Fibroblast of pulmonary artery (primary cell): ENCODE data around the gene AGPAT2.

Experiments
- DNase-seq: peaks from one replicate; pipeline ENCODE4 v3.0.0-alpha.2; 2010; ENCODE audit warnings: low read depth
- H3K4me3 ChIP-seq: replicated peaks from 2 replicates; pipeline ENCODE4 v1.5.1; 2011; ENCODE audit warnings: low read depth, mild to moderate bottlenecking, control low read depth, low read length, moderate library complexity
- CTCF ChIP-seq: IDR thresholded peaks from 2 replicates; pipeline ENCODE4 v1.5.1; 2011; ENCODE audit warnings: mild to moderate bottlenecking, control low read depth, low read length, inconsistent platforms; ENCODE audit errors: missing control alignments

Gene AGPAT2

GRCh38 chr9:136669791-136670464 lies 17.3 kb downstream of the AGPAT2 start:
- H3K4me3 ChIP-seq, result no peak overlapping the region
- TF ChIP-seq CTCF, result no peak
- no peak for DNase-seq

GRCh38 chr9:136668983-136669790 lies 18.1 kb downstream of the AGPAT2 start:
- TF ChIP-seq CTCF, result no peak
- no peak for DNase-seq
- no peak overlapping the region for H3K4me3 ChIP-seq

GRCh38 chr9:136667940-136668760 lies 19.1 kb downstream of the AGPAT2 start:
- DNase-seq, result no peak
- no peak for TF ChIP-seq CTCF
- H3K4me3 ChIP-seq, result no peak overlapping the region

- TF ChIP-seq CTCF, result no peak
- peak overlapping the region; percentile 47 for H3K4me3 ChIP-seq
These were observed 19.9 kb downstream of the AGPAT2 start for GRCh38 chr9:136667214-136667939.

GRCh38 chr9:136666372-136667213 lies 20.7 kb downstream of the AGPAT2 start:
- TF ChIP-seq CTCF, result no peak
- DNase-seq, result no peak
- H3K4me3 ChIP-seq, result peak overlapping the region; percentile 47

More at GRCh38 chr9:136667214-136667939, 19.9 kb downstream of the AGPAT2 start:
- no peak for DNase-seq
